Left colon (tissue), 2 donors: ENCODE measurements around the gene CPAMD8. TPM values are rescaled to one million over a fixed set of nuclear protein-coding genes. Genes with fewer than 3 reads are reported as not detected.
A peak's percentile ranks its signal among the peaks of the same experiment; 100 is the strongest.

ENCODE experiments used
- ATAC-seq: fragments of 200-7000 bp; cut with Tn5 transposase; one replicate; pipeline ENCODE4 v1.9.1; 2020; ENCODE audit warnings: mild to moderate bottlenecking, moderate library complexity
- DNase-seq, 2 donors: peaks; one replicate each; pipeline ENCODE4 v3.0.0-alpha.2; 2020
- intact Hi-C, 2 donors: fragments of 100-400 bp; cut with DNase I in 1 of 2; cut with micrococcal nuclease in 1 of 2; formaldehyde crosslinking; loops; one replicate each; pipeline versions ENCODE4 v1.11.2 to v1.14.0; 2022; cut with DNase I, micrococcal nuclease
- long read RNA-seq: library from polyadenylated mRNA; unstranded; transcript quantifications from one replicate; pipeline ENCODE4 v2.0.0, GENCODE V29; 2021
- total RNA-seq, 2 donors: library from RNA; stranded (reverse); fragmentation: NEBNext Ultra II Directional; extraction: Animal tissue kit (Norgen Biotek cat#: 25700); gene quantifications; one replicate each; pipeline ENCODE4 v1.2.1, GENCODE V29; 2021
- donor health status: DM: no; HTN: no; CAD: no.
- donor health status: DM: yes; HTN: yes; CAD: no.

Gene CPAMD8
- 1 to 10 TPM; 2.3 to 3.4 TPM for total RNA-seq
- long read RNA-seq, result 0 reads

DNA sequence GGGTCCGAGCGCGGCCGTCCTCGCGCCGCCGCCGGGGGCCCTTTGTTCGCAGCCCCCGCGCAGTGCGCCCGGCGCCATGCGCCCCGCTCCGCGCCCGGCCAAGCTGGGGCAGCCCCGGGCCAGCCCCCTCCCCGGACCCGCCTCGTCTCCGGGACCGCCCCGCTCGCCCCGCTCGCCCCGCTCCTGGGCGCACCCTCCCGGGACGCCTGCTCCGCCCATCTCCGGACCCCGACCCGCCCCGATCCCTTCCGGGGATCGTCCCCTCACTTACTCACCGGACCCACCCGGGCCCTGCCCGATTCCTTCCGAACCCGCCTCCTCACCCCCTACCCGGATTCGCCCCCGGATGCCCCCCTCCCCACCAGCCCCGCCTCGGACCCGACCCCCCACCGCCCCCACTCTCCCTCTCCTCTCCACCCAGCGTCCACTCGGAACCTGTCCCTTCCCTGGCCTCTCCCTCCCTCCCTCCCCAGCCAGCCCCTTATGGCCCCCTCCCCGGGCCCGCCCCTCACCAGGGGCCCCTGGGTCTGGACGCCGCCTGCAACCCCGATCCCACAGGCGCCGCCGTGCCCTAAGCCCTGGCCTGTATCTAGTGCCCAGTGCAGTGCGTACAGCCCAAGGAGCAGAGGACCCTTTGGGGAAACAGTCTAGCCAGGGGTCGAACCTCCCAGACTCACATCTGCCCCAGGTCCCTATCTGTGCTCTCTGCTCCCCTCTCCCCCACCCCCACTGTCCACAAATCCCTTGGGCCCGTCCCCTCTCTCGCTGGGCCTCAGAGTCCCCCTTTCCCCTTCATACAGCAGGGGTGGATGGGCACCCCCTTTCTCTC is at the start of gene CPAMD8:
Gene CPAMD8 (minus strand): TSS at position 105 of the 829 bp plus-strand sequence. CDS start 168 bp downstream, outside the sequence.
- intact Hi-C loops, result no loop called here
- ATAC-seq, result no peak
- no peak for DNase-seq

DNA sequence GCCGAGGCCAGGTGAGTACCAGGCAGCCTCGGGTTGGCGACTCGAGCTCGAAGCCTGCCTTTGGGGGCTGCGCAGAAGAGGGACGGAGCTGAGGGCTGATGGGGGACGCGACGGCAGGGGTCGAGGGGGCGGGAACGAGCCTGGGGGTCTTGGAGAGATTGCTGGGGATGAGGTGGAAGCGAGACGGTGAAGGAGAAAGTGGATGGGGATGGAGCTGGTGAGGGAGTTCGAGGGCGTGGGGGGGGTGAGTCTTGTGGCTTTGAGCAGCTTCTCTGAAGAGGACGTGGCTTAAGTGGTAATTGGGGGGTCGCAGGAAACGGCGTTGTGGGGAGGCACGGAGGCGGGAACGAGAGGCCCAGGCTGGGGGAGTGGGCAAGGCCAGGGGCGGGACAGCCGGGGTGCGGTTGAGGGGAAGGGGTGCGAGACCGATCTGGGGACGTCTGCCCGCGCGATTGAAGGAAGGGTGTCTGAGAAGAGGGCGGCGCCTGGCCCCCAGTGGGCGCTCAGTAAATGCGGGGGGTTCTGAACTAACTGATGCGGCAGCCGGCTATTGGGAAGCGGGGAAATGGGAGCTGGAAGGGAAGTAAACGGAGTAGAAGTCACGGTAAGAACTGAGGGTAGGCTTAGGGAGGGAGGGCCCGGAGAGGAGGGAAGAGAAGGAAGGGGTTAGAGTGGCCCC is 49.4 kb upstream of the CPAMD8 start:
- peak; percentile 54 to 72 for DNase-seq
- peak; percentile 6 for ATAC-seq
- intact Hi-C loops, result loop anchor here in 1 of 2 donors (10.0 kb wide), 1 partner anchor 59 kb away; no protein-coding TSS in a partner anchor

DNA sequence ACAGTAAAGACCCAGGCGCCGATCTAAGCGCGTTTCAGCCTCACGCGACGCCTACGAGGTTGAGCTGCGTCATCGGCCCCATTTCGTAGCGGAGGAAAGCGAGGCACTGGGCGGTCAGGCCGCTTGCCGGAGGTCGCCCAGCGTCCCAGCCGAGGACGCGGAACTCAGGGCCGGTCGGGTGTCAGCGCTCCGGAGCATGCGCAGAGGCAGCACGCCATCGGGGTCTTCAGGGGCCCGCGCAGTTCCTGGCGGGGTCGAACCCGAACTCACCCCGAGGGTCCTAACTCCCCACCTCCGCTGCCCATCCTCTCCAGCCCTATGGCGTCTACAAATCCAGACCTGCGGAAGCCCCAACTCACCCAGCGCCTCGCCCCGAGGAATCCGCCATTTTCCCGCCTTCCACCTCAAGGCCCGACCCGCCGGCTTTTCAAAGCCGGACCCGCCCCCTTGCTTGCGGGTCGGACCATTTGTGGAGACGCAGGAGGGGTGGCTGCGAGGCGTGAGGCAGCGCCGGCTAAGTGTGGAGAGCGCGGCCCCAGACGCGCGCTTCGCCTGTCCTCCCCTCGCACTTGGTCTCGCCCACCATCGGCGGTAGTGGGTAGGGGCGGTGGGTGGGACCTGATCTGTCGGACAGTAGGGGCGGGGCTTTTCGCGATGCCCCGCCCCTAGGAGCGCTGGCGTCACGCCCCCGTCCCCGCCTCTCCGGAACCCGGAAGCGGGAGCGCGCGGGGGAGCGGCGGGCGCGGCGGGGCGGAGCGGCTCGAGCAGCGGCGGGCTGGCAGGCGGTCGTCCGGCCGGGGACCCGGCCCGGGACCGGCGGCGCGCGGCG is 48.6 kb upstream of the CPAMD8 start, which contains the start of the genes HAUS8 and MYO9B:
Gene HAUS8 (minus strand): TSS at position 418 of the 829 bp plus-strand sequence. CDS start 30 bp downstream, at position 388.
Gene MYO9B (plus strand): TSS at position 743 of the 829 bp plus-strand sequence. CDS start 25,941 bp downstream, outside the sequence.
- peak; percentile 94 for ATAC-seq
- intact Hi-C loops, result loop anchor here in 1 of 2 donors (10.0 kb wide), 1 partner anchor 60 kb away; no protein-coding TSS in a partner anchor
- peak; percentile 99 for DNase-seq

DNA sequence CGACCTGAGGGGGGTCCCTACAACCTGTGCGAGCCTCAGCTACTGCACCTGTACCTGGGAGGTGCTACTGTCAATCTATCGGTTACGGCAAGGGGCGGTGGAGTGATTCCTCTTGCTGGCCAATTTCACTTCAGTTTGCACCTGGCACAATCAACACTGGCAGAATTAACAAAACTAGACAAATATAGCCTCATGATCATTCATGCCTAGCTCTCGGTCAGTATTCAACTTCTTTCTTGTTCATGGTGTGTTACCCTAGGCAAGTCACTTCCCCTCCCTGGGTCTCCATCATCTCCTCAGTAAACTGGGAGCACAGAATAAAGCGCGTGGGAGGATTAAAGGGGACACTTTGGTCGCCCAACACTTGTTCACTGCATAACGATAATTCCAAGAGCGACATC is 48.0 kb upstream of the CPAMD8 start:
- intact Hi-C loops, result loop anchor here in 1 of 2 donors (10.0 kb wide), 1 partner anchor 60 kb away; no protein-coding TSS in a partner anchor
- DNase-seq (no peak), ATAC-seq (peak; percentile 2)

DNA sequence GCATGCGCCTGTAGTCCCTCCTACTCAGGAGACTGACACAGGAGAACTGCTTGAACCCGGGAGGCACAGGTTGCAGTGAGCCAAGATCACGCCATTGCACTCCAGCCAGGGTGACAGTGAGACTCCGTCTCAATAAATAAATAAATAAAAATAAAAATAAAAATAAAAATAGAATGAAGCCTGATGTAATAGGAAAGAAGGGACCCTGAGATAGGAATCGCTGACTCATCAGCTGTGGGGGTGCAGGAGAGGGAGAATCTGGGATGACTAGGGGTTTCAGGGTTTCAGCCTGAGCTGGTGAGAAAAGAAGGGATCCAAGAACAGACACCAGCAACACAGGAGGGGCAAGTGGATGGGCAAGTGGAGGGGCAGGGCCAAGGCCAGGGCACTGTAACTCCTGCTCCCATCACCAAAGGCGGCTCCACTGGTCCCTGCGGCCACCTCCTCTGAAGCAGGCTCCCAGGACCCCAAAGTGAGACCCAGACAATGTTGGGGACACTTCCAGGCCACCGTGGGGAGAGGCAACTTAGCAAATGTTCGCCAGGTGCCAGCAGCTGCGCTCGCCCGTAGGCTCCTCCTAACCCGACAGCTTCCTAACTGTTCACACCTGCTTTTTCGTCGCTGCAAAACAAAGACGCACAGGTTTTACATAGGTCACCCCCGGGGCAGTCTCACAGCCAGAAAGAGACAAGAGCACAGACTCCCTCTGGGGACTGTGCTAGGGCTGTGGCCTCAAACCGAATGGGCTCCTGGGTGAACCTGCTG is 47.4 kb upstream of the CPAMD8 start:
- peak; percentile 7 for ATAC-seq
- peak in 1 of 2 donors; percentile 49 for DNase-seq
- intact Hi-C loops, result loop anchor here in 1 of 2 donors (10.0 kb wide), 1 partner anchor 61 kb away; no protein-coding TSS in a partner anchor

DNA sequence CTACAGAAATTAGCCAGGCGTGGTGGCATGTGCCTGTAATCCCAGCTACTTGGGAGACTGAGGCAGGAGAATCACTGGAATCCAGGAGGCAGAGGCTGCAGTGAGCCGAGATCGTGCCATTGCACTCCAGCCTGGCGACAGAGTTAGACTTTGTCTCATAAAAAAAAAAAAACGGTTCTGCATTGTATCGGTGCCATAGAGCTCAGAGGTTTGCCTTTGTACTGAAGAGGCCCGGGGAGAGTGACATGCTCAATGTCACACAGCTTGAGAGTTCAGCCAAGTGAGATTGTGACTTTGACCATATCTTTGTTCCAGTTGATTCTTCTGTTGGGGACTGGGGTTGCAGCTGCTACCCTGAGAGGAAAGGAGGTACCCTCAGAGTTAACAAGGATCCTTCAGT is 44.3 kb upstream of the CPAMD8 start:
- intact Hi-C loops, result loop anchor here in 1 of 2 donors (10.0 kb wide), 1 partner anchor 64 kb away; no protein-coding TSS in a partner anchor
- DNase-seq (no peak), ATAC-seq (no peak)

DNA sequence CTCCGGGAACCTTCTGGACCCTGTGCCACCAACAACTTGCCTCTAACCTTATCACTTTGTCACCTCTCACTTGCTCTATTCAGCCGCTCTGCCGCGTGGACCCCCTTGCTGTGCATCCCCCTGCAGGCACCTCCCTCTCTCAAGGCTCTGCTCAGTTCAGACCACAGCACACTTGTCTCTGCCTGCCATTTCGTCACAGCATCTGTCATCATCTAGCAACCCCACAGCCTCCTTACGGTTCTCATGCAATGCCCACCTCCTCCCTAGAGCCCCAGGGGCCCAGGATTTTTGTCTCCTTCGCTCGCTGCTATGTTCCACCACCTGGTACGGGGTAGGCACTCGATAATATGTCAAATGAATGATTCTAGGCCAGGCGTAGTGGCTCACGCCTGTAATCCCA is 43.8 kb upstream of the CPAMD8 start:
- intact Hi-C loops, result loop anchor here in 1 of 2 donors (10.0 kb wide), 1 partner anchor 64 kb away; no protein-coding TSS in a partner anchor
- no peak for ATAC-seq
- DNase-seq, result no peak

DNA sequence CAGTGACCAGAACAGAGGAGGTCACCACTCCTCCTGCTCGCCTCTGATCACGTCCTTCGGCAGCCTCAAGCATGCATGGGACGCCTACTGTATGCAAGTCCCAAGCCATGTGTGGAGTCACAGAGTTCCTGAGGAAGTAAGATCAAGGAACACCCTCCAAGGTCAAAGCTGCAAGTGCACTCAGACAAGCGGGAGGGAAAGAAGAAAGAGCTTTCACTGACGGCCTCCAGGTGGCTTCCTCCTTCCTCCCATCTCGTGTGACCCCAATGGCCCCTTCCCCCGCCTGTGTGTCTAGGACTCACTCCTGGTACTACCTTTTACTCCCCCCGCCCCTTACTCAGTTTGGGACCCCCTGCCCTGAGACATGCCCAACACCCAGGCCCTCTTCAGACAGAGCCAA is 42.6 kb upstream of the CPAMD8 start:
- ATAC-seq, result no peak
- intact Hi-C loops, result loop anchor here in 1 of 2 donors (10.0 kb wide), 1 partner anchor 216 kb away; the partner anchor contains the start of gene ANKLE1

DNA sequence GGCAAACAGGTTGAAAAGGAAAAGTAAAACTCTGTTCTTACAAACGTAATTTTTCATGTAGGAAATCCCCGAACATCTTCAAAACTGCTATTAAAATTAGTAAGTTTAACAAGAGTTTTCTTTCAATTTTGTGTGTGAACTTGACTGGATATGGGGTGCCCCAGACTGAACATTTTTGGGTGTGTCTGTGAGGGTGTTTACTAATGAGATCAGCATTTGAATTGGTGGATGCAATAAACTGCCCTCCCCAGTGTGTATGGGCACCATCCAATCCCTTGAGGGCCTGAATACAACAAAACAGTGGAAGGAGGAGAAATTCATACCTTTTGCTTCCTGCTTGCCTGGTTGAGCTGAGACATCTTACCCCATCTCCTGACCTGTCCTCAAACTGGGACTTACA is 36.8 kb upstream of the CPAMD8 start:
- intact Hi-C loops, result loop anchor here in 1 of 2 donors (10.0 kb wide), 1 partner anchor 221 kb away; the partner anchor contains the start of gene ANKLE1
- DNase-seq (no peak), ATAC-seq (no peak)

More for the DNA sequence above, 42.6 kb upstream of the CPAMD8 start:
- no peak for DNase-seq

DNA sequence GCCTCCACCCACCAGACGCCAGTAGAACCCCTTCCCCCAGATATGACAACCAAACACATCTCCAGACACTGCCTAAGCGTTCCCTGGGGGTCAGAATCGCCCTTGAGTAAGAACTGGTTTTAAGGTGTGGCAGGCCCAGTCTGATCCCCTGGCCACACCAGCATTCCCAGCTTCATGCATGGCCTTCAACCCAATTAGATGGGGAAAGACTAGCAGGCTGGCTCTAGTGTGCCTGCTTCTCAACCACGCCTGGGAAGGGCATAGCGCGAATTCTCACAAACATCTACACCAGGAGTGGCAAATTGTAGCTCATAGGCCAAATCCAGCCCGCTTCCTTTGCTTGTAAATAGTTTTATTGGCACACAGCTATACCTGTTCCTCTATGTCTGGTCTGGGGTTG is 35.1 kb upstream of the CPAMD8 start:
- ATAC-seq, result peak; percentile 87
- intact Hi-C loops, result loop anchor here in 1 of 2 donors (10.0 kb wide), 1 partner anchor 223 kb away; the partner anchor contains the start of gene ANKLE1
- peak; percentile 56 to 64 for DNase-seq

DNA sequence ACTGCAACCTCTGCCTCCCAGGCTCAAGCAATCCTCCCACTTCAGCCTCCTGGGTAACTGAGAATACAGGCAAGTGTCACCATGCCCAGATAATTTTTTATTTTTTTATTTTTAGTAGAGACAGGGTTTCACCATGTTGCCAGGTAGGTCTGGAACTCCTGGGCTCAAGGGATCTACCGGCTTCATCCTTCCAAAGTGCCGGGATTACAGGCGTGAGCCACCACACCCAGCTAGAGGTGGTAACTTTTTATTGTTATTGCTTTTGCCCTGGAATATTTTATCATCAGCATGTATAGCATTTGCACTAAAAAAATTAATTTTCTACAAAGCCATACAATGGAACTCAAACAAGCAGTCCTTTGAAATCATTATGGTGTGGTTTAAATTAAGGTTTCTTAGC is 34.6 kb upstream of the CPAMD8 start:
- peak in 1 of 2 donors; percentile 35 for DNase-seq
- peak; percentile 75 for ATAC-seq
- intact Hi-C loops, result loop anchor here in 1 of 2 donors (10.0 kb wide), 1 partner anchor 224 kb away; the partner anchor contains the start of gene ANKLE1

DNA sequence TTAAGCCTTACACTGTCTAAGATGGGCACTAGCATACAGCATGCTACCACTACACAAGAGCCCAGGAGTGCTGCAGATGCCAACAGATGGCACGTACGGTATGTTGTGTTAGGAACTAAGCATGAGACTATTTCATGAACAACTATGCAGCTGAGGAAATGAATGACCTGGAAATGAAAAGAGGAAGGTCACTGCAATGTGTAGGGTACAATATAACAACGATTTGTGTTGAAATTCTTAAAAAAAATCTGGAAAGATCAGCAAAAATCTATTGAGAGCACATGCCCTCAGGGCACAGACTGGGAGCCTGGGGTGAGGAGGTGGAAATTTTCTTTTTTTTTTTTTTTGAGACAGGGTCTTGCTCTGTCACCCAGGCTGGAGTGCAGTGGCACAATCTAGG is 34.2 kb upstream of the CPAMD8 start:
- intact Hi-C loops, result loop anchor here in 1 of 2 donors (10.0 kb wide), 1 partner anchor 224 kb away; the partner anchor contains the start of gene ANKLE1
- DNase-seq (no peak), ATAC-seq (no peak)

DNA sequence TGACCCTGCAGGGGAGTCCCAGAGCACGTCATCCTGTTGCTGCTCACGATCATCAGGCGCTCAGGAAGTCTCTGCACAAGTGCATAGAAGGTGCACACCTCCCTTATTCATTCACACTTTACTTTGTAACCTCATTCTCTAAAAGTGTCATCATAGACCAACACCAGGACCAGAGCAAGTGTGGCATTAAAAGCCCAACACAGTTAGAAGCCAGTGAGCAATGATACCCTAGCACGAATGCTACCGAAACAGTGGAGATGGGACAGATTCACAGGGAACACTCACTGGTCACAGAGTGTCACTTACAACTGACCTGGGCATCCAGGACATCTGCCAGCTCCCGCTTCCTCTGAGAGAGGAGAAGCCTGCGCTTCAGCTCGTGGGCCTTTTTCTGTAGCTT is 31.6 kb upstream of the CPAMD8 start:
- DNase-seq (no peak), ATAC-seq (no peak)
- intact Hi-C loops, result no loop called here

DNA sequence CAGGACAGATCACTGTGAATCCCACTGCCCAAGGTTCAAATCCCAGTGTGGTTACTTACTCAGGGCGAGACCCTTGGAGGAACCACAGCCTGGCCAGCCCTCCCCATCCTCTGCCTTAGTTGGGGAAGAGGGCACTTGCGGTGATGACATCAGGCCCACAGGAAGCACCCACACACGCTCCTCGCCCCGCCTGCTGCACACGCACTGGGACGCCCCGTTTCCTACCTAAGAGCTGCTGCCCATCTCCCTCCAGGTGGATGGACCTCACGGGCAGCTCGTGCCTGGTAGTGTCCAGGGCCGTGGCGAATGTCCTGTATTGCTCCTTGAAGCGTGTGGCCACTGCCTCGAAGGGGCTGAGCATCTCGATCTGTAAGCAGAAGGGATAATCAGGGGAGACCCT is 29.0 kb upstream of the CPAMD8 start:
- intact Hi-C loops, result no loop called here
- ATAC-seq (no peak), DNase-seq (no peak)

DNA sequence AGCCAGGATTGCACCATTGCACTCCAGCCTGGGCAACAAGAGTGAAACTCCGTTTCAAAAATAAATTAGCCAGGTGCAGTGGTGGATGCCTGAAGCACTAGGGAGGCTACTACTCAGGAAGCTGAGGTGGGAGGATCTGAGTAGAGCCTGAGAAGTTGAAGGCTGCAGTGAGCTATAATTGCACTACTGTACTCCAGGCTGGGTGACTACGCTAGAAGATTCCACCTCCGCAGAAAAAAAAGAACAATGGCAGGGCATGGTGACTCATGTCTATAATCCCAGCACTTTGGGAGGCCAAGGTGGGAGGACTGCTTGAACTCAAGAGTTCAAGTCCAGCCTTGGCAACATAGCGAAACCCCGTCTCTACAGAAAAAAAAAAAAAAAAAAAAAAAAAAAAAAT is 28.1 kb upstream of the CPAMD8 start:
- intact Hi-C loops, result loop anchor here in 1 of 2 donors (5.0 kb wide), 1 partner anchor 282 kb away; no protein-coding TSS in a partner anchor
- no peak for ATAC-seq
- no peak for DNase-seq

DNA sequence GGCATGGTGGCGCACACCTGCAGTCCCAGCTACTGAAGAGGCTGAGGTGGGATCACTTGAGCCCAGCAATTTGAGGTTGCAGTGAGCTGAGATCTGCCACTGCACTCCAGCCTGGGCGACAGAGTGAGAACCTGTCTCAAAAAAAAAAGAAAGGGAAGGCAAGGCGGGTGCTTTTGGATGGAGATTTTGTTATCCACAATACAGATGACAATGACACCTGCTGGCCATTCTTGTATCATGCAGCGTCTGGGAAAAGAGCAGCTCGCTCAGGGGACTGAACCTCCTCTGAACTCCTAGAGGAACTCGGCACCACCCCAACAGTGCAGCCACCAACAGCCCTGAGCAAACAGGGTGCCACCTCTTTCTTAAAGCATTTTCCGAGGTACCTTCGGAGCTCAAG is 25.8 kb upstream of the CPAMD8 start:
- ATAC-seq, result peak; percentile 73
- peak in 1 of 2 donors; percentile 53 for DNase-seq
- intact Hi-C loops, result loop anchor here in 1 of 2 donors (5.0 kb wide), 1 partner anchor 280 kb away; no protein-coding TSS in a partner anchor

DNA sequence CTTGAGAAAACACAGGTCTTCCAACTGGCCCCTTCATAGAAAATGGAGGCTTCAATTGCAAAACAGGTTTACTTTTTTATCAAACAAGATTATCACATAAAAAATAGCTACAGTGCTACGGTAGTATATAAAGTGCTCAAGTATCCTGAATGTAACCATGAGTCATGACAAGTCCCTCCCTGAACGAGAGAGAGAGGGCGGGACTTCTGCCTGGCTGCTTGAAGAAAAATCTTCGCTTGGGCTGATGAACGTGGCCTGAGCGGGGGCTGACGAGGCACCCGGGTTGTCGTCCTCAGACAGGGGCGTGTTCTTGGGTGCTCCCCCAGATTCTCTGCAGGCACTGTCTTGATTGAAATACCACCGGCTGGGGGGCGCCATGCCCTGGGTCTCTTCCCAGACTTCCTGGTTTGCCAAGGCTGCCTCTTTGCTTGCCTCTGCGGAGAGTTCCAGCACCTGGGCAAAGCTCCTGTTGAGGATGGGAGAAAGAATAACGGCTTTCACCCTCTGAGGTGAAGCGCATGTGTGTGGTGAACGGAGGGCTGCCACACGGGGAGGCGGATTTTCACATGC is 23.2 kb upstream of the CPAMD8 start:
- intact Hi-C loops, result loop anchor here in 1 of 2 donors (5.0 kb wide), 1 partner anchor 277 kb away; no protein-coding TSS in a partner anchor
- peak; percentile 80 for ATAC-seq
- no peak for DNase-seq
